Keratinocyte (primary cell): ENCODE measurements around the gene MARCHF11. TPM values are rescaled to one million over a fixed set of nuclear protein-coding genes. Genes with fewer than 3 reads are reported as not detected.

ENCODE experiments used
- DNase-seq: peaks from one replicate; pipeline ENCODE4 v3.0.0-alpha.2; 2011; ENCODE audit warnings: low read depth, missing footprints, low spot score
- FAIRE-seq: peaks from 2 replicates; lab custom pipeline; 2011; peaks lifted over from hg19 to GRCh38; lab: Jason Lieb, UNC
- H2AFZ ChIP-seq: 2 replicates; pipeline ENCODE4 v1.6.0; 2012; ENCODE audit warnings: low read length, control low read depth, inconsistent platforms; ENCODE audit not compliant: control insufficient read depth
- H3K27ac ChIP-seq: 2 replicates; pipeline ENCODE4 v1.5.1; 2011; ENCODE audit warnings: low read length; ENCODE audit not compliant: control insufficient read depth, insufficient read depth
- H3K27me3 ChIP-seq: 3 replicates; pipeline ENCODE4 v1.6.0; 2011; ENCODE audit warnings: low read length; ENCODE audit not compliant: control insufficient read depth, insufficient read depth; ENCODE audit errors: extremely low read depth
- H3K36me3 ChIP-seq, 2 experiments: 2 replicates in 1 of 2; 3 replicates in 1 of 2; pipeline ENCODE4 v1.5.1; 2011; ENCODE audit warnings: low read length in 2 of 2, mild to moderate bottlenecking in 1 of 2; ENCODE audit not compliant: control insufficient read depth in 2 of 2, insufficient read depth in 2 of 2; ENCODE audit errors: extremely low read depth in 1 of 2
- H3K4me1 ChIP-seq: 3 replicates; pipeline ENCODE4 v1.5.1; 2011; ENCODE audit warnings: low read length; ENCODE audit not compliant: control insufficient read depth, insufficient read depth; ENCODE audit errors: extremely low read depth
- H3K4me2 ChIP-seq: 3 replicates; pipeline ENCODE4 v1.6.0; 2011; ENCODE audit warnings: low read depth, low read length; ENCODE audit not compliant: control insufficient read depth, insufficient read depth; ENCODE audit errors: extremely low read depth
- H3K4me3 ChIP-seq, 3 experiments: fragments of 200-600 bp in 1 of 3; sonication (generic) in 1 of 3; 2 replicates in 2 of 3; 3 replicates in 1 of 3; pipeline ENCODE4 v1.5.1; 2011 to 2016; ENCODE audit warnings: low read length in 3 of 3, mild to moderate bottlenecking in 3 of 3, control low read depth in 2 of 3, inconsistent platforms in 1 of 3, low read depth in 1 of 3, mixed read lengths in 1 of 3, mixed run types in 1 of 3, moderate library complexity in 1 of 3; ENCODE audit not compliant: control insufficient read depth in 2 of 3, insufficient read depth in 2 of 3; ENCODE audit errors: extremely low read depth in 1 of 3
- H3K79me2 ChIP-seq: 2 replicates; pipeline ENCODE4 v1.6.0; 2012; ENCODE audit warnings: low read length; ENCODE audit not compliant: control insufficient read depth, insufficient read depth
- H3K9ac ChIP-seq: 3 replicates; pipeline ENCODE4 v1.6.0; 2011; ENCODE audit warnings: low read length; ENCODE audit not compliant: control insufficient read depth, insufficient read depth; ENCODE audit errors: extremely low read depth
- H3K9me1 ChIP-seq: 3 replicates; pipeline ENCODE4 v1.6.0; 2011; ENCODE audit warnings: low read length; ENCODE audit not compliant: control insufficient read depth, insufficient read depth; ENCODE audit errors: extremely low read depth
- H3K9me3 ChIP-seq: 2 replicates; pipeline ENCODE4 v1.5.1; 2012; ENCODE audit warnings: low read depth, low read length; ENCODE audit not compliant: control insufficient read depth
- H4K20me1 ChIP-seq: 3 replicates; pipeline ENCODE4 v1.6.0; 2011; ENCODE audit warnings: low read length; ENCODE audit not compliant: control insufficient read depth, insufficient read depth; ENCODE audit errors: extremely low read depth
- CTCF ChIP-seq, 3 experiments: IDR thresholded peaks in 1 of 3; conservative IDR thresholded peaks in 1 of 3; optimal IDR thresholded peaks in 1 of 3; 2 replicates in 2 of 3; 3 replicates in 1 of 3; pipeline versions ENCODE3 to v1.5.1; 2011; ENCODE audit warnings: low read length in 3 of 3, mild to moderate bottlenecking in 3 of 3, moderate library complexity in 2 of 3, control low read depth in 1 of 3, inconsistent platforms in 1 of 3; ENCODE audit not compliant: insufficient read depth in 2 of 3; ENCODE audit errors: extremely low read depth in 1 of 3
- EZH2 ChIP-seq: IDR thresholded peaks from one replicate; pipeline ENCODE4 v1.6.1; 2012; ENCODE audit warnings: inconsistent platforms, mild to moderate bottlenecking, low read length, moderate library complexity
- dilution Hi-C: fragments of 300-500 bp; cut with MboI; formaldehyde crosslinking; loops from one replicate; pipeline ENCODE4 v1.7.0; 2020; ENCODE audit warnings: low sequenced_read_pairs; ENCODE audit not compliant: extremely low pct_ligation_motif_present
- polyA plus RNA-seq, 5 experiments: library from polyadenylated mRNA; depleted of rRNA in 3 of 5; stranded (reverse) in 3 of 5; stranded (forward) in 1 of 5; unstranded in 1 of 5; fragments of >200 nt; gene quantifications; 1 replicate in 1 of 5; 2 replicates in 3 of 5; 3 replicates in 1 of 5; pipeline versions ENCODE4 v1.2.1 to v1.2.3, GENCODE V29; 2011 to 2012; ENCODE audit warnings: missing spikeins in 2 of 5, low read depth in 1 of 5, low replicate concordance in 1 of 5

Gene MARCHF11
- polyA plus RNA-seq, 1 donor (not counting 4 experiments of a cell fraction or from before 2014, with no cell fraction given): 0.16 TPM

- dilution Hi-C loops: no loop called here
- H3K4me2 ChIP-seq: peak overlapping the region; percentile 16
- H2AFZ ChIP-seq: no peak overlapping the region
- H3K9ac ChIP-seq: no peak overlapping the region
- no peaks in the 10 kb centered on the region for H3K79me2 ChIP-seq
- TF ChIP-seq EZH2: peak; percentile 74
- TF ChIP-seq CTCF (optimal IDR thresholded peaks at IDR 0.05 in 1 of 3, IDR thresholded peaks at IDR 0.05 in 1 of 3, conservative IDR thresholded peaks at IDR 0.05 in 1 of 3; ENCODE audit: extremely low read depth in 1 of 3, insufficient read depth in 2 of 3, low read length in 3 of 3): no peak
- no peak for DNase-seq
- no peak for FAIRE-seq
- H3K36me3 ChIP-seq: no peaks in the 10 kb centered on the region
- no peak overlapping the region for H3K4me3 ChIP-seq
- H3K4me1 ChIP-seq: no peaks in the 10 kb centered on the region
- no peaks in the 10 kb centered on the region for H4K20me1 ChIP-seq
- no peaks in the 10 kb centered on the region for H3K9me1 ChIP-seq
- H3K27ac ChIP-seq: no peak overlapping the region
- H3K27me3 ChIP-seq: peaks cover 18% of the 10 kb centered on the region
- H3K9me3 ChIP-seq: no peaks in the 10 kb centered on the region
These were observed 732 bp downstream of the MARCHF11 start for GRCh38 chr5:16178745-16179372.

- H3K79me2 ChIP-seq: no peaks in the 10 kb centered on the region
- H3K4me2 ChIP-seq: no peak overlapping the region
- no peak for TF ChIP-seq CTCF (optimal IDR thresholded peaks at IDR 0.05 in 1 of 3, IDR thresholded peaks at IDR 0.05 in 1 of 3, conservative IDR thresholded peaks at IDR 0.05 in 1 of 3; ENCODE audit: extremely low read depth in 1 of 3, insufficient read depth in 2 of 3, low read length in 3 of 3)
- no peak for TF ChIP-seq EZH2
- DNase-seq: no peak
- H3K27ac ChIP-seq: no peak overlapping the region
- H3K9me3 ChIP-seq: no peaks in the 10 kb centered on the region
- H3K27me3 ChIP-seq: no peaks in the 10 kb centered on the region
- dilution Hi-C loops: no loop called here
- H4K20me1 ChIP-seq: no peaks in the 10 kb centered on the region
- no peak for FAIRE-seq
- no peaks in the 10 kb centered on the region for H3K9me1 ChIP-seq
- H3K4me1 ChIP-seq: no peaks in the 10 kb centered on the region
- H3K36me3 ChIP-seq: no peaks in the 10 kb centered on the region
- no peak overlapping the region for H3K4me3 ChIP-seq
- no peak overlapping the region for H3K9ac ChIP-seq
- H2AFZ ChIP-seq: no peak overlapping the region
These were observed 10.0 kb downstream of the MARCHF11 start for GRCh38 chr5:16169550-16169949.
